Fibroblast of villous mesenchyme (primary cell): ENCODE data around the gene SNRNP200. TPM values are rescaled to one million over a fixed set of nuclear protein-coding genes. Genes with fewer than 3 reads are reported as not detected.

ENCODE experiments used
- DNase-seq: peaks from one replicate; pipeline ENCODE4 v3.0.0-alpha.2; 2010; ENCODE audit warnings: low read depth
- H3K4me3 ChIP-seq: 2 replicates; pipeline ENCODE4 v1.5.1; 2011; ENCODE audit warnings: low read depth, mild to moderate bottlenecking, low read length
- CTCF ChIP-seq: IDR thresholded peaks from 2 replicates; pipeline ENCODE4 v1.5.1; 2012; ENCODE audit warnings: low read depth, mild to moderate bottlenecking, low read length; ENCODE audit not compliant: insufficient read depth
- total RNA-seq: library from RNA; depleted of rRNA; stranded (reverse); fragments of >200 nt; gene quantifications from 2 replicates; pipeline ENCODE4 v1.2.3, GENCODE V29; 2012

SNRNP200 gene
- total RNA-seq, 1 donor: 39.7 TPM

DNA sequence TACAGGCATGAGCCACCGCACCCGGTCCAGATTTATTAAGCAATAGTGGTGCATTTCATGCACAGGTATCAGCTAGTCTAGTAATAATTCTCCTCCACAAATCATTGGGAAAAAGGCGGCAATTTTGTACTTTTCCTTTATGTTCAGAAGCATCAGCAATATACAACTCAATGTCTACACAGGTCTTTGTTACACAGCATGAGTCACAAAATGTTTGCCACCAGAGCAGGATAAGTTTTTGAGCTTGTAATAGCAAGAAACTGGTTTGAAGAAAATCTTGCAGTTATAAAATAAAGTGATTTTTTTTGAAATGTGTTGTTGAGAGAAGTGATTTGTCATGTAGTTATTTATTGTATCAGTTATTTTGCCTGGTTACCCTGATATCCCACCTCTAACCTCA, 15.0 kb upstream of the SNRNP200 start:
- no peak for DNase-seq
- TF ChIP-seq CTCF: no peak
- H3K4me3 ChIP-seq: no peak overlapping the region

DNA sequence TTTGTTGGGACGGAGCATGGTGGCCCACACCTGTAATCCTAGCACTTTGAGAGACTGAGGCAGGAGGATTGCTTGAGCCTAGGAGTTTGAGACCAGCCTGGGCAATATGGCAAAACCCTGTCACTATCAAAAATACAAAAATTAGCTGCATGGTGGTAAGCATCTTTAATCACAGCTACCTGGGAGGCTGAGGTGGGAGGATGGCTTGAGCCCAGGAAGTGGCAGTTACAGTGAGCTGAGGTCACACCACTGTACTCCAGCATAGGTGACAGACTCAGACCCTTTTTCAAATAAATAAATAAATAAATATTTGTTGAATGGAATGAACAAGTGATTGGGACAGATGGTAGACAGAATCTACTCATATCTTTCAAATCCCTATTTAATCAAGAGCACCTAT, 14.1 kb upstream of the SNRNP200 start:
- no peak for TF ChIP-seq CTCF
- H3K4me3 ChIP-seq: no peak overlapping the region
- no peak for DNase-seq

- DNase-seq: no peak
- no peak overlapping the region for H3K4me3 ChIP-seq
- TF ChIP-seq CTCF: no peak
Observed at GRCh38 chr2:96318723-96319122, 13.4 kb upstream of the SNRNP200 start.

DNA sequence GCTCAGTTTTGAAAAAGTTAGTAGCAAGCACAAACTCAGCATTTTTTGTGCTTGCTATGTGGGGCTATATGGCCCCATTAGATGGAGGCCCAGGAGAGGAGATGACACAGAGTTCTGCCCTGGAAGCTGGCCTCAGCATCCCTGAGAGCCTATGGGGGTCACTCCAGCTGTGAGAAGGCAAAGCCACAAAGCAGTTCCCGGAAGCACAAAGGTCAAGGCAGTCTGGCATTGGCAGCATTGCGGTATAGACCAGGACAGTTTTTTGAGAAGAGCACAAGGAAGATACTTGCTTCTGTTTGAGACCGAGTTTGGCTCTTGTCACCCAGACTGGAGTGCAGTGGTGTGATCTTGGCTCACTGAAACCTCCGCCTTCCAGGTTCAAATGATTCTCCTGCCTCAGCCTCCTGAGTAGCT, 12.2 kb upstream of the SNRNP200 start:
- no peak for TF ChIP-seq CTCF
- H3K4me3 ChIP-seq: no peak overlapping the region
- DNase-seq: no peak

DNA sequence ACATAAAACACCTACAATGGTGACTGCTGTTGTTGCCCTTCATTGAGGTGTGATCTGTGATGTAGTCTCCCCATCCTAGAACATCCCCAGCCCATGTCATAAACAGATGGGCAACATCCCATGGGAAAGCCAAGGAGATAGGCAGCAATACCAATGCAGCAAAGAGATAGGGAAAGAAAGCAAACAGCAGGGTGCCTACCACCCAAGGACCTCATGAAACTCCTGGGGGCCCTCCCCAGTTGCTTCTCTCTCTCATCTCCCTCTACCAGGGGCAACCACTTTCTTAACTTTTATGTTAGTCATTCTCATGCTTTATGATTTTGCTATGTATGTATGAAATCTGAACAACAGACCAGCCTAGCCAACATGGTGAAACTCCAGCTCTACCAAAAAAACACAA, 11.7 kb upstream of the SNRNP200 start:
- no peak overlapping the region for H3K4me3 ChIP-seq
- no peak for DNase-seq
- TF ChIP-seq CTCF: no peak

- peak; percentile 41 for DNase-seq
- no peak overlapping the region for H3K4me3 ChIP-seq
Observed at GRCh38 chr2:96315400-96316071, 10.2 kb upstream of the SNRNP200 start.

More at GRCh38 chr2:96315400-96316071, 10.2 kb upstream of the SNRNP200 start:
- no peak for TF ChIP-seq CTCF
